Measurements from ENCODE around the gene GET3. TPM values are rescaled to one million over a fixed set of nuclear protein-coding genes. Genes with fewer than 3 reads are reported as not detected.

Gene GET3
- polyA plus RNA-seq, 1 of the 3 experiments (the other 2 are of a cell fraction) = 264 TPM

- H3K9ac ChIP-seq = peak overlapping the region; percentile 68
- H3K4me2 ChIP-seq = peak overlapping the region; percentile 81
- peak overlapping the region; percentile 81 to 89 for H3K4me3 ChIP-seq (ENCODE audit: low read depth in 2 of 2, low read length in 1 of 2)
- no peak for TF ChIP-seq YY1 (IDR thresholded peaks at IDR 0.05; ENCODE audit: low read depth)
- TF ChIP-seq GATA2 (CRISPR knock-in tag; IDR thresholded peaks at IDR 0.05) = no peak
- TF ChIP-seq, protein P1, sequence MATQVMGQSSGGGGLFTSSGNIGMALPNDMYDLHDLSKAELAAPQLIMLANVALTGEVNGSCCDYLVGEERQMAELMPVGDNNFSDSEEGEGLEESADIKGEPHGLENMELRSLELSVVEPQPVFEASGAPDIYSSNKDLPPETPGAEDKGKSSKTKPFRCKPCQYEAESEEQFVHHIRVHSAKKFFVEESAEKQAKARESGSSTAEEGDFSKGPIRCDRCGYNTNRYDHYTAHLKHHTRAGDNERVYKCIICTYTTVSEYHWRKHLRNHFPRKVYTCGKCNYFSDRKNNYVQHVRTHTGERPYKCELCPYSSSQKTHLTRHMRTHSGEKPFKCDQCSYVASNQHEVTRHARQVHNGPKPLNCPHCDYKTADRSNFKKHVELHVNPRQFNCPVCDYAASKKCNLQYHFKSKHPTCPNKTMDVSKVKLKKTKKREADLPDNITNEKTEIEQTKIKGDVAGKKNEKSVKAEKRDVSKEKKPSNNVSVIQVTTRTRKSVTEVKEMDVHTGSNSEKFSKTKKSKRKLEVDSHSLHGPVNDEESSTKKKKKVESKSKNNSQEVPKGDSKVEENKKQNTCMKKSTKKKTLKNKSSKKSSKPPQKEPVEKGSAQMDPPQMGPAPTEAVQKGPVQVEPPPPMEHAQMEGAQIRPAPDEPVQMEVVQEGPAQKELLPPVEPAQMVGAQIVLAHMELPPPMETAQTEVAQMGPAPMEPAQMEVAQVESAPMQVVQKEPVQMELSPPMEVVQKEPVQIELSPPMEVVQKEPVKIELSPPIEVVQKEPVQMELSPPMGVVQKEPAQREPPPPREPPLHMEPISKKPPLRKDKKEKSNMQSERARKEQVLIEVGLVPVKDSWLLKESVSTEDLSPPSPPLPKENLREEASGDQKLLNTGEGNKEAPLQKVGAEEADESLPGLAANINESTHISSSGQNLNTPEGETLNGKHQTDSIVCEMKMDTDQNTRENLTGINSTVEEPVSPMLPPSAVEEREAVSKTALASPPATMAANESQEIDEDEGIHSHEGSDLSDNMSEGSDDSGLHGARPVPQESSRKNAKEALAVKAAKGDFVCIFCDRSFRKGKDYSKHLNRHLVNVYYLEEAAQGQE (IDR thresholded peaks at IDR 0.05; ENCODE audit: low read depth, low read length) = no peak
- TF ChIP-seq NFIC (IDR thresholded peaks at IDR 0.05; ENCODE audit: borderline replicate concordance) = no peak
- TF ChIP-seq FOXM1 (IDR thresholded peaks at IDR 0.05; ENCODE audit: low read depth) = no peak
- no peak for TF ChIP-seq RFX5 (IDR thresholded peaks at IDR 0.05; ENCODE audit: low read length)
- no peak for TF ChIP-seq RAD21 (IDR thresholded peaks at IDR 0.05; ENCODE audit: low read length)
- TF ChIP-seq TEAD4 (IDR thresholded peaks at IDR 0.05; ENCODE audit: borderline replicate concordance, insufficient read depth) = no peak
- TF ChIP-seq, protein P2, sequence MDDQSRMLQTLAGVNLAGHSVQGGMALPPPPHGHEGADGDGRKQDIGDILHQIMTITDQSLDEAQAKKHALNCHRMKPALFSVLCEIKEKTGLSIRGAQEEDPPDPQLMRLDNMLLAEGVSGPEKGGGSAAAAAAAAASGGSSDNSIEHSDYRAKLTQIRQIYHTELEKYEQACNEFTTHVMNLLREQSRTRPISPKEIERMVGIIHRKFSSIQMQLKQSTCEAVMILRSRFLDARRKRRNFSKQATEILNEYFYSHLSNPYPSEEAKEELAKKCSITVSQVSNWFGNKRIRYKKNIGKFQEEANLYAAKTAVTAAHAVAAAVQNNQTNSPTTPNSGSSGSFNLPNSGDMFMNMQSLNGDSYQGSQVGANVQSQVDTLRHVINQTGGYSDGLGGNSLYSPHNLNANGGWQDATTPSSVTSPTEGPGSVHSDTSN (IDR thresholded peaks at IDR 0.05) = no peak
- TF ChIP-seq EZH2phosphoT487 (IDR thresholded peaks at IDR 0.05; ENCODE audit: borderline replicate concordance, low read depth) = no peak
- no peak for TF ChIP-seq NRF1 (IDR thresholded peaks at IDR 0.05; ENCODE audit: low read depth, low read length)
- TF ChIP-seq MXI1 (IDR thresholded peaks at IDR 0.05; ENCODE audit: low read depth, low read length) = no peak
- TF ChIP-seq MEF2A (IDR thresholded peaks at IDR 0.05; ENCODE audit: borderline replicate concordance, low read depth) = no peak
- no peak for TF ChIP-seq TAF1 (IDR thresholded peaks at IDR 0.05; ENCODE audit: borderline replicate concordance, low read depth, low read length)
- TF ChIP-seq GABPA (IDR thresholded peaks at IDR 0.05; ENCODE audit: low read depth) = no peak
- TF ChIP-seq TCF12 (IDR thresholded peaks at IDR 0.05) = no peak
- peaks cover 33% of the 10 kb centered on the region for H3F3A ChIP-seq (replicated peaks; ENCODE audit: insufficient read depth)
- H3K27ac ChIP-seq (ENCODE audit: low read depth in 2 of 2, low read length in 1 of 2) = peak overlapping the region in 1 of 2 experiments; percentile 83; a peak in 2 of 4 replicates
- no peaks in the 10 kb centered on the region for H3K9me3 ChIP-seq
- H3K36me3 ChIP-seq (replicated peaks in 1 of 2; ENCODE audit: control insufficient read depth in 1 of 2, insufficient read depth in 2 of 2, low read length in 1 of 2) = peaks cover 15 to 17% of the 10 kb centered on the region in 2 experiments
- H3K9me2 ChIP-seq = no peaks in the 10 kb centered on the region
- H3K4me1 ChIP-seq (ENCODE audit: control insufficient read depth in 1 of 2, insufficient read depth in 2 of 2, low read depth in 1 of 2, low read length in 1 of 2) = peaks cover 0 to 16% of the 10 kb centered on the region in 2 experiments; a peak in 2 of 4 replicates
- no peaks in the 10 kb centered on the region for H3K27me3 ChIP-seq (ENCODE audit: insufficient read depth)
- H3K79me2 ChIP-seq (ENCODE audit: insufficient read depth) = no peaks in the 10 kb centered on the region; the same call in 1 of the 2 replicates
- WGBS (ENCODE audit: low lambda C conversion rate) = no CpG with 5 or more reads among the region's 36 CpGs
- ChIA-PET POLR2A (interaction anchor here (0.6 to 1.9 kb wide), 8 partner anchors 10 to 117 kb away, joined by 3 to 5 read pairs (median 4); partner anchors contain the start of genes DHPS, MAN2B1 and WDR83), CTCF (interaction anchor here (0.9 to 2.9 kb wide), 7 partner anchors 10 to 152 kb away, joined by 4 to 11 read pairs (median 4); no protein-coding TSS in a partner anchor)
- DNase-seq = peak; percentile 59
- peak overlapping the region; percentile 89 for H2AFZ ChIP-seq (ENCODE audit: low read depth)
- no peaks in the 10 kb centered on the region for H4K20me1 ChIP-seq (ENCODE audit: insufficient read depth)
These were observed 41.3 kb upstream of the GET3 start for GRCh38 chr19:12695997-12696365.
